NCI-H1694 (cell line): Measurements from ENCODE around the gene CD300LG.
"Not testable (repeated sequence)": the region's sequence is repeated elsewhere in the genome, so short reads cannot be mapped to it uniquely, and the experiment has no call there.

Source experiments
- DNase-seq: peaks from one replicate; lab custom pipeline; 2025; lab: John Stamatoyannopoulos, UW

The CD300LG gene

GRCh38 chr17:43846963-43847371, at the start of gene CD300LG:
CD300LG (plus strand) TSS chr17:43847176; CDS start chr17:43847217, 41 bp downstream.
- DNase-seq = no peak

GRCh38 chr17:43798024-43798423, 49.0 kb upstream of the CD300LG start:
- DNase-seq = not testable (repeated sequence)

- DNase-seq = no peak
These were observed 47.9 kb upstream of the CD300LG start for GRCh38 chr17:43799047-43799446.

DNA sequence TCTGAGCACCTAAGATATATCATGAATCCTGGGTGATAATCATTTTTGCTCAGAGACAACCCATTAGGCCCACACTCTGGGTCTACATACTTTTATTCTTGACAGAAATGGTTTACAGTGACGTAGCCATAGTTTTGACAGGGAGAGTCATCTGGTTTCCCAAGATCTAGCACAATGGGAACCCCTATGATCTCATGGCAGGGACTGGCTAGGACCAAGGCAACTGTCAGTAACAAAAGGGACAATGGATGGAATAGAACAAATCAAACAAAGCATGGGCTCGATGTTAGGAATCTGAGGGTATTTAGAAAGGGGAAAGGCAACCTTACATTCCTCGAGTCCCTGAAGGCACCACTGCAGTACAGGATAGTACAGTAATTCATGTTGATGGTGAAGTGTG, 46.2 kb upstream of the CD300LG start:
- DNase-seq = no peak

DNA sequence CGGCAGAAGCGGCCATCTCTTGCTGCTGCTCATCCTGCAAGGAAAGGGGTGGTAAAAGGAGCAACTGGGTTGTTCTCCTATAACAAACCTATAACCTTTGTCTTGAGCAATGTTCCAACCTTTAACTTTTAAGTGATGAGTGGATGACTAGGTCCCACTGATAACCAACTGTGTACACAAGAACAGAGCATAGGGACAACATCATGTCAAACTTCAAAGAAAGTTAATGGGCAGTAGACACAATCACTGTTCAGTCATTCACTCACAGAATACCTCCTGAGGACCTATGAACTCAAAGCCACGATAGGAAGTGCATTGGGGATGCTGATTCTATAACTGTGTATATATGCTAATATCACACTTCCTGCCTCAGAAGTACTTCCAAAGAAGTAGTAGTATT, 45.1 kb upstream of the CD300LG start:
- DNase-seq = no peak

DNA sequence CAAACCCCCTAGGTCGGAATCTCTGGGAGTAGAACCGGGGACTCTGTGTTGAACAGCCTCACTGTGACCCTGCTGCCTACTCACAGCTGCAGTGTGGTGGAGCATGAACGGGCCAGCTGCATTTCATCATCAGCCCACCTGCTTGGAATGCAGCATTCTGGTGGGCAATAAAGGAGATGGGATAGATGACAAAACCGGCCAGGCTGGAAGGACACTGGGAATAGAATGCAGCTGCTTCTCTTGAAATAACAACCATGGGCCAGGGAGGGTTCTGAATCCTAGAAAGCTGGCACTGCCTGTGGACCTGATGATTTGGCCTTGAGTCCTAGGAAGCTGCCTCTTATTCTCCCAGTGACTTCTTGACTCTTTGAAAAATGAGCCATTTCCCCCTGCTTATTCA, 43.2 kb upstream of the CD300LG start:
- DNase-seq = peak; percentile 6

DNA sequence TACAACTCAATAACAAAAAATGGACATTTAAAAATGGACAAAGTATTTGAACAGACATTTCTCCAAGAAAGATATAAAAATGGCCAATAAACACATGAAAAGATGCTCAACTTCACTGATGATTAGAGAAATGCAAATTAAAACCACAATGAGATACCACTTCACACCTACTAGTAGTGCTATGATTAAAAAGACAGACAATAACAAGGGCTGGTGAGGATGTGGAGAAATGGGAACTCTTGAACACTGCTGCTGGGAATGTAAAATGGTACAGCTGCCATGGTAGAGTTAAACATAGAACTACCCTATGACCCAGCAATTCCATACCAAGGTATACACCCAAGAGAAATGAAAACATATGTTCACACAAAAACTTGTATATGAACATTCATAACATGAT, 41.9 kb upstream of the CD300LG start:
- no peak for DNase-seq

DNA sequence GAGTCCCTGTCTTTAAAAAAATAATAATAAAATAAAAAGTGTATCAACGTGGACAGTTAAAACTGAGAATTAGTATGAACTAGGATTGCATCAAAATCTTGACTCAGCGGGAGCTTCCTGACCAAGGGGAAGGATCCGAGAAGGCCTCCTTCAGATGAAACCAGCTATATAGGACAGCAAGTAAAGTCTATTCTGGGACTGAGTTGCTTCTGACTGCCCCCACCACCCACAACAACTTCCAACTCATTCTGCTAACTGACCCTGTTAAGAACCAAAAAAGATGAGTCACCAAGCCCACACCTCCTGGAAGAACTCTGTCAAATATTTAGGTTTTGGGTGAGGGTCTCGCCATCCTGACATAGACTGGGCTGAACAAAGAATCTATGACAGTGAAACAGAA, 38.9 kb upstream of the CD300LG start:
- DNase-seq = no peak

- DNase-seq = no peak
These were observed 37.9 kb upstream of the CD300LG start for GRCh38 chr17:43809121-43809520.

DNA sequence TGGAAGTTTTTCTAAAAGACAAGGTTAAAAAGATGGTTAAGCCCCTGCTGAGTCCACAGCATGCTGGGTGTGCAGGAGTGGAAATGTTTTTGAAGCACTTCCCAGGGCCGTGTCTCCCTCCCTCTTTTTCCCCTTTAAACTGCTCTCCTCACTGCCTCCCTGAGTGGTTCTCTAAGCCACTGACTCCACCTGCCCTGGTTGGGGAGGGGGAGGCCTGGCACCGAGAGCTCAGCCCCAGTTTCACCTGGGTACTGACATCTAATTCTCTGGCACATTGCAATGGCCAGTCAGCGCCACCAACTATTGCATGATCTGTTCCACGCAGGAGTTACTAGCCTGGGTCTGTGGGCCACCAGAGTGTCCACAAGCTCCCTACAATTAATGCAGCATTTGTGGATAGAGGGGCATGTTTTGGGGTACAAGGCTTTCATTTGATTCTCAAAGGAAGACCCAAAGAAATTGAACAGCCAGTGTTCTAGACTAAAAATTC, 36.7 kb upstream of the CD300LG start:
- no peak for DNase-seq

GRCh38 chr17:43810823-43811222, 36.2 kb upstream of the CD300LG start:
- DNase-seq = no peak

DNA sequence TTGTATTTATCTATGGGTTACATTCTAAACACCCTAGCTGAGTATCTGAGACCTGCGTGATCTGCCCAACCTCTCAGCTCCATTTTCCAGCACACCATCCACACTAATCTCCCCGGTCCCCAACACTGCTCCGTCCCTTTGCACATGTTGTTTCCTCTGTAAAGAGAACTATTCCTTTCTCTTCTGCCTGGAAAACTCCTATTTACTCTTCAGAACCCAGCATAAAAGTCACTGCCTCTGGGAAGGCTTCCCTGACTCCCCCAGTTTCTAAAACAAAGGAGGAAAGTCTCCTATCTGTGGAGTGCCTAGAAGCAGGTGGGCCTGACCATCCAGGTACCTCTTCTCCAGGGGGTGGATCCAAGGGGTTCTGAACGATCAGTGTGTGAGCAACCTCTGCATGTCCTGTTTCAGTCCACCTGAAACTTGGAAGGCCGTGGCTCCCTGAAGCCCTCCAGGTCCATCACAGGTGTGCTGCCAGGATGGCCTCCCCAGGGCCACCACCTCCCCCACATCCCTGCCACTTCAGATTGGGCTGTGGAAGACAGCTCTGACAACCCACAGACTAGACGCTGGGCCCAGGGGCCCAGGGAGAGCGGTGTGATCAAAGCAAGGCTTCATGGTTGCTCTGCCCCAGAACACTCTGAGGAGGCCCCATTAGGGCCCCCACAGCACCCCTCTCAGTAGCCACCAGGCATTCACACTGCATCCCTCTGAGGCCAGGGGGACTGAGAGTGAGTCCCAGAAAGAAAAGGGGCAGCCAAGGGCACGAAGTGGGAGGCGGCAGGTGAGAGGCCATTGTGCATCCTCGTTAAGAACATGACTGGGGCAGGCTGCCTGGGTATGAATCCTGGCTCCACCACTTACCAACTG, 34.3 kb upstream of the CD300LG start:
- DNase-seq = no peak

- DNase-seq = no peak
These were observed 33.6 kb upstream of the CD300LG start for GRCh38 chr17:43813386-43813785.

- no peak for DNase-seq
These were observed 33.0 kb upstream of the CD300LG start for GRCh38 chr17:43814026-43814425.

GRCh38 chr17:43814714-43815113, 32.3 kb upstream of the CD300LG start:
- DNase-seq = no peak

- no peak for DNase-seq
These were observed 30.3 kb upstream of the CD300LG start for GRCh38 chr17:43816336-43817320.

DNA sequence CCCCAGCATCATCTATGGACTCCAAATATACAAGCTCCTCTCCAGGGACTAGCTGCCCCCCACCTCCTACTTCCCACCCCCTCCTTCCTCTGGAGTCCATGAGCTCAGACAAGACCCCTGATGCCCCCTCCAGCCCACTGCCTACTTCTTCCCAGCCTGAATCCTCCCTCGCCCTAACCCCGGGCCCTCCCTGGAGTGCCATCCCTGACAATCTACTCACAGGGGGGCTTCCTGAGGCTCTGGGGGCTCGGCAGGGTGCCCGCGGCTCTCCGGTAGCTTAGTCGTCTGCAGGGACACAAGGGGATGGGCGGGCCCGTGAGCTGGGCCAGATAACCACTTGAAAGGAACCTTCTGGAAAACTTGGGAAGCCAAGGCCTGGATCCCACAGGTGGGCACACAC, 29.1 kb upstream of the CD300LG start:
- DNase-seq = no peak

DNA sequence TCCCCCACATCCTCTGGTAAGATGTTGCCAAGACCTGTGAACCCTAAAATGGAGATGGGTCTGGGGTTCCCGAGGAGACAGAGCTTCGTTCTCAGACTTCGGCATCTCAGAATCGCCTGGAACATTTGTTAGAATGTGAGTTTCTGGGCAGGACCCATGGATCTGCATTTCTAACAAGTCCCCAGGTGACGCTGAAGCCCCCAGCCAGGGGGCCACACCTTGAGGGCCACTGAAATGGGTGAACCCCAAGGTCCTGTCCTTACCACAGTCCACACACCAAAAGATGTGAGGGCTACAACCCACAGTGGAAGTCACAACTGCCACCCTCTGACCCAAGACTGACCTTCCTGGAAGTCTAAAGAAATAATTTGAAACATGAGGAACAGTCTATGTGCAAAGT, 28.0 kb upstream of the CD300LG start:
- no peak for DNase-seq

GRCh38 chr17:43820759-43821158, 26.2 kb upstream of the CD300LG start:
- DNase-seq = no peak

DNA sequence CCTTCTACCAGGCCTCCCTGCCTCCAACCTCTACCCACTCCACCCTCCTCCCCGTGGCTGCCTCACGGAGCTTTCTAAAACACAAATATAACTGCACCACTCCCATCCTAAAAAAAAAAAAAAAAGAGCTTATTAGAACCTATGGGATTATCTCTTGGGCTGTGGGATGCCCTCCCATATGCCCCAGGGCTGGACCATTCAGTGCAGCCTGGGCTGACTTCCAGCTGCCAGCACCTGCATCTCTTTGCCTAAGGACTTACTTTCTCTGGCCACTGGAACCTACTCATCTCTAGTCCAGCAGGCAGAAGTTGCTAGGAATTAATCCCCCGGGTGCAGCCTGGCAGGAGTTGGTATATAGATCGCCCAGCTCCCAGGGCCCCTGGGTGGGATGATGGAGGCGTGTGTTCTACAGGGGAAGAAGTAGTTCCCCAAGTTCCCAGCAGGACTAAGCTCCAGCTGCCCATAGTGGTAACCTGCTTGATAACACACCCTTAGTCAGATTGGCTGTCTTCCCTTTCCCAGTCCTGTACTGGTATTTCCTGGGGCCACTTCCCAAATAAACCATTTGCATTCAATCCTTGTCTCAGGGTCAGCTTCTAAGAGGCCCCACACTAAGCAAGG, 24.3 kb upstream of the CD300LG start:
- DNase-seq = no peak

DNA sequence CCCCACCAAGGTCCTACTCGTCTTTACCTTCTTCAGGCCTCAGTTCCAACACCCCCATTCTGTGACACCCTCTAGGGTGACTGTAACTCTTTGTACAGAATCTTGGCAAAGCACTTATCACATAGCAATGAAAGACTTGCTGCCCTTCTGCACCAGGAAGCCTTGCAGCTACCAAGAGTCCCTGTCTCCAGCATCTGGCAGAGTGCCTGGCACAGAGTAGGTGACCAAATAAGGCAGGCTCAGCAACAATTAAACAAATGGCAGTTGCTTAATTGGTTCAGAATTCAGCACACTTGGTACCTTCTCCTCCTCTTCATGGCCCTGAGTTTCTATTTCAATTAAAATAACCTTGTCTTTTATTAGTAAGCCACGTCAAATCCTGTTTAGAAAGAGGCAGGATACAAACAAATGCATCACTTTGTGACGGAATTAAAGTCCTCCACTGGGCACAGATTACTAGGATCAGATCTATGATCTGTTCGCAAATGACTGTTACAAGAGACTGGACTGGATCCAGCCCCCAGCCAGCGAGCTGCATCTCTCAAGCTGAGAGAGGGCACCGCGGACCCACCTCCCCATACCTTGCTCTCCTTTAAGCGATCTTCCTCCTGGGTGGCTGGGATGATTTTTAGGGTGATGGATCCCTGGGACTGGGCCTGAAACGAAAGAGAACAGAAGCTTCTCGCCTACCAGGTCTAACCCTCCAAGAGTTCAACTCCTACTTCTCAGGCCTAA, 23.5 kb upstream of the CD300LG start:
- no peak for DNase-seq
